ENCODE measurements around the gene HRAS.

HRAS gene

DNA sequence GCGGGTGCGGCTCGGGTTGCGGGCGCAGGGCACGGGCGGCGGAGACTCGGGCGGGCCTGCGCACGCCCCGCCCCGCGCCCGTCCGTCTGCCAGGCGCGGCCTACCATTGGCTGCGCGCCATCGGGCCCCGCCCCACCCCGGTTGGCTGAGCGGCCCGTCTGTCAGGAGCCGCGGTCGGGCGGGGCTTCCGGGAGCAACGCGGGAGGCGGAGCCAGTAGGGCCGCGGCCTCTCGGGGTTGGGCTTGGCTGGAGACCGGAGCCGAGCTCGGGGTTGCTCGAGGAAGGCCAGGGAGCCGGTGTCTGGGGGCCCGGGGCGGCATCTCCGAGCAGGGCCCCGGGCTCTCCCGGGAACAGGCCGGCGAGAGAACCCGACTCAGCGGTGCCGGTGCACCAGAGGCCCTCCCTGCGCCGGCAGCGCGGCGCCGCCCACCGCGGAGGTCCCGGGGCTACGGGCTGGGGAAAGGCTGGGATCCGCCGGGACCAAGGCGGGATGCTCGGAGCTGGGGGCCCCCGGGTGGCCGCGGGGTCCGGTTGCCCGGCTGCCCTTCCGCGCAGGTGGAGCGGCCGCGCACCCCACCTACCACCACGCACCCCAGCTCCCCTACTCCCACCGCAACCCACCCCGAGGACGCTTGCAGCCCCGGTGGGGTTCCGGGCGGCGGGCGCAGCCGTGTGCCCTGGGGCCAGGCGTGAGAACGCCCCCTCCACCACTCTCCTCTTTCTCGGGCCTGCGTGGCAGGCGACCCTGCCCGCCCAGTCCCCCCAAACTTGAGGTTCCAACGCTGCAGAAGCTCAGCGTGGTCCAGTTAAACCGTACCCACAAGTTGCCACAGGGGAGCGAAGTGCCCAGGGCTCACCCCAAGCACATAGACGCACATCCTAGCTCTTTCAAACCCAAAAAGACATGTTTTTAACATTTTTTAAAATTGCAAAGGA lies at the start of gene HRAS:
HRAS (minus strand) TSS at position 58 of the 936 bp plus-strand sequence.
- peak; percentile 65 to 88 for DNase-seq

DNA sequence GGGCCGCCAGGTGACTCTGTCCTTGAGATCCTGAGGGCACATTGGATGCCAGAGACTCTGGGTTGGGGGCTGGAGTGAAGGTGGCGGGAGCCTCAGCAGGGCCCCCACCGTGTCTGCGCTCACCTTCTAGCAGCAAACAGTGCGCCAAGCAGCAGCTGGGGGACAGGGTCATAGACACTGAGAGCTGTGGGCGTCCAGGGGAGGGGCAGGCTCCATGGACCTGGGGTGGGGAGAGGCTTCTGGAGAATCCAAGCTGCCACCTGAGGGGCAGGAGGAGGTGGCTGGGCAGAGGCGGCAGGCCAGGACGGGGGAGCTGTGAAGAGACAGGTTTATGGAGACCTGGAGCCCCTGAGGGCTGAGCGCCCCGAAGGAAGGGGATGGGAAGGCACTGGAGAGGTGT lies 48.9 kb upstream of the HRAS start:
- DNase-seq: no peak

DNA sequence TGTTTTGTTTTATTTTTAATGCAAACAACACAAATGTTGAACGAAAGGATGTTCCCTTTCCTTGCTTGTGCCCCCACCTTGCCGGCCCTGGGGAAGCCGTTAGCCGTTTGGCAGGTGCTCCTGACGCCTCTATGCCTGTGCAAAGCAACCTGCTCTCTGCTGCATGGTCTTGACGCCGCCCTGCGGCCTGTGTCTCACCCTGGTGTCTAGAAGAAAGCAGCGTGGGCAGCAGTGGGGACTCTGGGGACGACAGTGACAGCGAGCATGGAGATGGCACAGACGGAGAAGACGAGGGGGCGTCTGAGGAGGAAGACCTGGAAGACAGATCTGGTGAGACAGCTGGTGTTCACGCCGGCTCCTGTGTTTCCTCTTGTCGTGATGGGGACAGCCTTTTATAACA lies 46.4 kb upstream of the HRAS start:
- no peak for DNase-seq

DNA sequence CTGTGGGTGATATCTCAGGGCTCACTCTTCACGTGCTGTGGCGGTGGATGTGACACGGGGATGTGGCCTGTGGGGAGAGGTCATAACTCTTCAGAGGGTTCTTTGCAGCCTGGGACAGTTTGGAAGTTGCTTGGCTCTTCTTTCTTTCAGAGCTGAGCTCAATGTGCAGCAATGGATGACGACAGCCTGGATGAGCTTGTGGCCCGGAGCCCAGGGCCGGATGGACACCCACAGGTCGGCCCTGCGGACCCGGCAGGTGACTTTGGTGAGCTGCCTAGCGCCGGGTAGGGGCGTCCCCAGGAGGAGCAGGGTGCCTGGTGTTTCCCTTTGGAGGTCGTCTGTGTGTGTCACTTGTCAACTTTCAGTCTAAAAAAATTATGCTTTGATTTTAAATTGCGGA lies 46.0 kb upstream of the HRAS start:
- no peak for DNase-seq

DNA sequence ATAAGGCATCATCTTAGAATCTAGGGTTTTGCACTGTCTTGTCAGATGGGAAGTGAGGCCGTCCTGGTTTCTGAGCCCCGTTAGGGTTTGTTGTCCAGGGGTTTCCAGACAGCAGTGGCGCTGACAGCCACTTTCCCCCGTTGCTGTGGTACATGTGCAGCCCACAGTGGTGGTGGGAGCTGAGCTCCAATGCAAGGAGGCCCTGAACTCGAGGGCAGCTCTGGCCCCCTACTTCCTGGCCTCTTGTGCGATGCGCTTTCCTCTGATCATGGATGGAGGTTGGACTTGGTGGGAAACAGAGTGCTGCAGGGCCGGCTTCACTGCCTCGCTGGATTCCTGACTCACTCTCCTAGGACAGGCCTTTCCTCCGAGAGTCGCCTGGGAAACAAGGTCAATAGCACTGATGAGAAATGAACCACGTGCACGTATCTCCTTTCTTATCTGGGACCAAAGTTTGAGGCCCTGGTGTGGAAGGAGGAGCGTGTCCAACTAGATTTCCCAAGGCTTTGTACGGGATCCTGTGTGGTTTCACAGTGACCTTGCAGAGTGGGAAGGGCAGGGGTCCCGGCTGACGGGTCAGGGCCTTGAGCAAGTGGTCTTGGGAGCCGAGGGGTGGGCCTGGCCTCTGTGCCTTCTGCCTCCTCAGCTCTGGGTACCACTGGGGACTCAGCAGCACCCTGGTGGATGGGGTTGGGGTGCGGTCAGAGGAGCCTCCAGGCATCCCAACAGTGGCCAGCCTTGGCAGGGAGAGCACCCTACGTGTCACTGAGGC lies 44.6 kb upstream of the HRAS start:
- no peak for DNase-seq

DNA sequence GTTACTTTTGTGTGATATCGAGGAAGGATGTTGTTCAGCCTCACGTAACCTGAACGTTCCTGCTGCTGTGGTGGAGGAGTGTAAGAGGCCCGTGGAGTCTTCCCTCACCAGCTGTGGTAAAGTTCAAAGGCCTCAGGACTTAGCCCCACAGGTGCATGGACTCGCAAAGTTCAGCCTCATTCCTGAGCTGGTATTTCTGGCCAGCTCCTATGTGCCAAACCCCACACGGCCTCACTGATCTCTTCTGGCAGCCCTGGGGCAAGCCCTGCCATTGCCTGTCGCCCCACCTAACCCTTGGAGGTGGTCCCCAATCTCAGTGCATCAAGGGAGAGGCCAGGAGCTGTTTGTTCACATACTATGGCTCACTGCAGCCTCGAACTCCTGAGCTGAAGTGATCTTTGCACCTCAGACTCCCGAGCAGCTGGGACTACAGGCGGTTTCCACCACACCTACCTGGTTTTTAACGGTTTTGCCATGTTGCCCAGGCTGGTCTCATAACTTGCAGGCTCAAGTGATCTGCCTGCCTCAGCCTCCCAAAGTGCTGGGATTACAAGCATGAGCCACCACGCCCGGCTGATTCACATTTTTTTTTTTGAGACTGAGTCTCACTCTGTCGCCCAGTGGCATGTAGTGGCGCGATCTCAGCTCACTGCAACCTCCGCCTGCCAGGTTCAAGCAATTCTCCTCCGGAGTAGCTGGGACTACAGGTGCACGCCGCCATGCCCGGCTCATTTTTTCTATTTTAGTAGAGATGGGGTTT lies 43.1 kb upstream of the HRAS start:
- no peak for DNase-seq

DNA sequence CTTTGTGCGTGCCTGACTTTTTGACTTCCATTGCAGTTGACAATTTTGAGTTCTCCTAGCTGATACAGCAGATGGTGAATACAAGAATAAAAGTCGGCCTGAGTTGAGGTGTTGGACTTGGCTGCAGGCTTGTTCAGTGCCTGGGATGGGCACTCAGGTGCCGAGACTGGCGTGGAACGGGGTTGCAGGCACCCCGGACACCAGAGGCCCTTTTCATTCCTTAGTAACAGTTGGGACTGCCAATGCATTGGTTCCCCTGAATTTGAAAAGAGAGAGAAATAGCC lies 42.2 kb upstream of the HRAS start:
- DNase-seq: no peak

DNA sequence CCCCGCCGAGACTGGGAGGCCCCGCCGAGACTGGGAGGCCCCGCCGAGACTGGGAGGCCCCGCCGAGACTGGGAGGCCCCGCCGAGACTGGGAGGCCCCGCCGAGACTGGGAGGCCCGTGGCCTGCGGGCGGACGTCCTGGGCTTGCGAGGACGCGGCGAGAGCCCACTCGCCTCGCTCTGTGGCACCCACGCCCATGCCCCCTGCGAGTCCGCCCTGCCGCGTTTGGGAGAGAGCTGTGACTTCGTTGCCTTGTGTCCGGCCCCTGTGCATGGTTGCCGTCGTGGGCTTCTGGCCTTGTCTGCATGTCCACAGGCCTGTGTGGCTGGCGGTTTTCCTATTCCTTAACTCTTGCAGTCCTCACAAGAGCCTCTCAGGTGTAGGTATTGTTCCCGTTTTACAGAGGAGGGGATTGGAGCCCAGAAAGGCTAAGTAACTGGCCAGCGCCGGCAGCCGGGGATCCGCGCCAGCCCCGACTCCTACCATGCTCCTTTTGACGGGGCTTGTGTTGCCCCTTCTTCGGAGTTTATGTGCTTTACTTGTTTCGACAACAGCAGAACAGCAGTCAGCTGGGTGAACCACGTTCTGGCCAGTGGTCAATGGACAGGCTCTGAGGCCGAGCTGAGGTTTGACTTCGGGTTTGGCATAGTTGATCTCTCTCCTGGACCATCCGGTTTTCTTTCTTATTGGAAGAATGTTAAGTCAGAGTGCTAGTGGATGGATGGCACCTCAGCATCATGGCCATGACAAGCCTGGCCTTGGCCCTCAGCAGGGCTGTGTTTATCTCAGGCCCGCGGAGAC lies 41.6 kb upstream of the HRAS start:
- no peak for DNase-seq

DNA sequence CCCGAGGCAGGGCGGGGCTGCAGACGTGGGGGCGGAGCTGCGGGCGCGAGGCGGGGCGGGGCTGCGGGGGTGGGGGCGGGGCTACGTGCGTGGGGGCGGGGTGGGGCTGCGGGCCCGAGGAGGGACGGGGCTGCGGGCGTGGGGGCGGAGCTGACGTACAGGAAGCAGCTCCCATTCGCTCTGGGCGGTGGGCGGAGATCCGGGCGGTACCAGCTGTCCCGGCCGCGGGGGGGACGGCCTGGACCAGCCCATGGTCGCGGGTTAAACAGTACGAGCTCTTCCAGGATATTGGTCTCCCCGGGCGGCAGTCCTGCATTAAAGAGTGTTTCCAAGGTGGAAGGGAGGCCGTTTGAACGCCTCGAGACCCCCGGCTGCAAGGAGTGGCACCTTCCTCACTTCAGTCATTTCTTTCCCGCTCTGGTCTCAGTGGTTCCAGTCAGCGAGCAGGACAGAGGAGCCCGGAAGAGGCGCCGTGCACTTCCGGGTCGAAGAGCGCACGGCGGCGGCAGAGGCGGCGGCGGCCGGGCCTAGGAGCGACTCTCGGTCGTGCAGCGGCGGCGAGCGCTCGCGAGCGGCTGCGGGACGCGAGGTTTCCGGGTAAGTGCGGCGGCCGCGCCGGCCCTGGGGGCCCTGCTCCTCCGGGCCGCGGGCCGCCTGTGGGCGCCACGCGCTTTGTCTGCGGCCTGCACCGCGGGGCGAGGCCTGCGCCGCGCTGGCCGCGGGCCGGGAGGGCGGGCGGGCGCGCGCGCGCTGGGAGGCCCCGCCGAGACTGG lies 40.8 kb upstream of the HRAS start, which contains the start of gene PHRF1:
PHRF1 (plus strand) TSS at position 475 of the 773 bp plus-strand sequence. CDS start 5,043 bp downstream, outside the sequence.
- peak; percentile 87 to 88 for DNase-seq

DNA sequence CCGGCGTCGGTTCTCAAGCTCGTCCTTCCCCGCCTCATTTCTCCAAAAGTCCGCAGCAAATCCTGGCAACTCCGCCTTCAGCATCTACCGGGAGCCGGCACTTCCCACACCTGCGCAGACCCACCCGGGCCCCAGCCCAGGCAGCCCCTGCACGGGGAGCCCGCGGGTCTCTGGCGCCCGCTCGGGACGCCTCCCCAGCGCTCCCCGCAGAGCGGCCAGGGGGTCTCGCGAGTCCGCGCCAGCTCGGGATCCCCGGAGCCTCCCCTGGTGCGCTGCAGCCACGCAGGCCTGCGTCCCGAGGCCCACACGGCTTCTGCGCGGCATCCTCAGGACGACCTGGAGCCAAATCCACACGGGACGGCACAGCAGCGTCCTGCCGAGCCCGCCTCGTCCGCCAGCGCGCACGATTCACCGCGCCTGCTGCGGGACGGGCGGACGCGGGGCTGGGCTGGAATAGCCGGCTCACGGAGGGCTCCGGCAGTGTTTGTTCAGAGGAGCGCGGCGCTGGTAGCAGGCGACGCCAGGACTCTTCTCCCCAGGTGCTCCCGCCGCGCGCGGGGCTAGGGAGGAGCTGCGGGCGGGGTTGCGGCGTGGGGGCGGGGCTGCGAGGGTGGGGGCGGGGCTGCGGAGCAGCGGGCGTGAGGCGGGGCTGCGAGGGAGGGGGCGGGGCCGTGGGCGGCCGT lies 40.1 kb upstream of the HRAS start:
- DNase-seq: peak in 1 of 2 experiments; percentile 77

DNA sequence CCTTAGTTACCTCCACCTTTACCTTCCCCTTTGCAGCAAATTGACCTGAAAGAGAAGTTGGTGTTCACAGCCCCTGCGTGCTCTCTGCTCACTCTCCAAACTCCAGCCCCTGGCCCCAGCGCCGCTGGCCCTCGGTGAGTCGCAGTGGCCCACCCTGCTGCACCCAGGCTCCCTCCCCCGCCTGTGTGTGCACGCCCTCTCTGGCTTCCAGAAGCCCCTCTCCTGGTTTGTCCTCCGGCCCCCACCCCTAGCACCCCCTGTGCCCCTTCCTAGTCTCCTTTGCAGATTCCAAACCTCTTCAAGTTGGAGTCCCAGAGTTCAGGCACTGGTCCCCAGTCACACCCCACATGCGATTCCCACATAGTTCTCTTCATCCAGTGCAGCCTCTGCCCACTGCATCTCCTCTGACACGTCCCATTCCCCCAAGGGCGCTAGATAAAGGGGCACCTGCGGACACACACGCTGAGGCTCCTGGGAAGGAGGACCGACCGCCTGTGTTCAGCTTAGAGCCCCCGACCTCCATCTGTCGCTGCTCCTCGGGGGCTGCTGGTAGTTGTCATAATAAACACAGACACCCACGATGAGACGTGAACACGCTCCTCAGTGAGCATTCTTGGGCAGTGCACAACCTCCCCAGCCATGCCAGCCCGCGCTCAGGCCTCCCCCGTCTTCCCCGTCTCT lies 39.4 kb upstream of the HRAS start:
- DNase-seq: peak in 1 of 2 experiments; percentile 54

DNA sequence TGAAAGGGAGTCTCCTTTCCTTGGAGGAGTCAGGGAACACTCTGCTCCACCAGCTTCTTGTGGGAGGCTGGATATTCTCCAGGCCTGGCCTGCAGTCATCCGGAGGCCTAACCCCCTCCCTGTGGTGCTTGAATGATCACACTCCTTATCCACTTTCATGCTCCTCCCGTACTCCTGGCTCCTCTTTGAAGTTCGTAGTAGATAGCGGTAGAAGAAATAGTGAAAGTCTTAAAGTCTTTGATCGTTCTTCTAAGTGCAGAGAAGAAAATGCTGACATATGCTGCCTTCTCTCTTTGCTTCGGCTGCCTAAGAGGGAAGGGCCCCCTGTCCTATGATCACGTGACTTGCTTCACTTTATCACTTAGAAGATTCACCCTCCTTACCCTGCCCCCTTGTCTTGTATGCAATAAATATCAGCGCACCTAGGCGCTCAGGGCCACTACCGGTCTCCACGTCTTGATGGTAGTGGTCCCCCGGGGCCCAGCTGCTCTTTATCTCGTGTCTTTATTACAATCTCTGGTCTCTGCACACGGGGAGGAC lies 38.7 kb upstream of the HRAS start:
- peak in 1 of 2 experiments; percentile 39 for DNase-seq

DNA sequence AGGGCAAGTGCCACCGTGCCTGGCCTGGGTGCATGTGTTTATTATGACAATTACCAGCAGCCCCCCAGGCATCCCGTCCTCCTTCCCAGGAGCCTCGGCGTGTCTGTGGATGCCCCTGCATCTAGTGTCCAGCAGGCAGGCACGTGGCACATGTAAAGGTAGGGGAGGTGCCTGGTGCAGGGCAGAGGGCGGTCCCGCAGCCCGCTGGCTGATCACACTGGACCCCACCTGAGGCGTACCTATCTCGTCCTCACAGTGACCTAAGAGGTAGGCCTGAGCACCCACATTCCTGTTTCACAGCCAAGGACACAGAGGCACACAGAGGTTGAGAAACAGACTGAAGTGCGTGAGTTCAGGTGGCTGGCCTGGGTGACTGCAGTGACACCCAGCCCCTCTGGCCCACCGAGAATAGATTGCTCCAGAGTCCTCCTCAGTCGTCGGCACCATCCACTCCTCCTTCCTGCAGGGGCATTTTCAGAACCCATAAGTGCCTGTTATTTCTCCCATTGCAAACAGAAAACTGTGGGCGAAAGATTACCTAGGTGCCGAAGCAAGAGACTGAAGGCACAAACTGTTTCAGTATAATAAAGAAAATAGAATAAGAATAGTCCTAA lies 37.9 kb upstream of the HRAS start:
- DNase-seq: no peak

DNA sequence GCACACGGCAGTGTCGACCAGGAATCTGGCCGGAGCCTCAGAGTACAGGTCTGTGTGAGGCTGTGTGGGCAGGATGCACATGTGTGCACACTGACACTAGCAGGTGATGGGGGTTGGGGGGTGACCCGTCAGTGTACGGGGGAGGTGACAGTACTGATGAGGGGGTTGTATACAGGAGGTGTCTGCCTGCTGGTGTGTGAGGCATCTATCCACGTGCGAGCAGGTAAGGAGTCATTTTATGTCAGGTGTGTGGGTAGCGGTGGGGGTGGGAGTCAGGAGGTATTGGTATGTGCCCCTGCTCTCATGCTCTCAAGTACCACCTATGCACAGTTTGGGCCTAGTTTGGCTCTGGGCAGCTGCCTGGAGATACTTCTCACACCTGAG lies 36.4 kb upstream of the HRAS start:
- no peak for DNase-seq

DNA sequence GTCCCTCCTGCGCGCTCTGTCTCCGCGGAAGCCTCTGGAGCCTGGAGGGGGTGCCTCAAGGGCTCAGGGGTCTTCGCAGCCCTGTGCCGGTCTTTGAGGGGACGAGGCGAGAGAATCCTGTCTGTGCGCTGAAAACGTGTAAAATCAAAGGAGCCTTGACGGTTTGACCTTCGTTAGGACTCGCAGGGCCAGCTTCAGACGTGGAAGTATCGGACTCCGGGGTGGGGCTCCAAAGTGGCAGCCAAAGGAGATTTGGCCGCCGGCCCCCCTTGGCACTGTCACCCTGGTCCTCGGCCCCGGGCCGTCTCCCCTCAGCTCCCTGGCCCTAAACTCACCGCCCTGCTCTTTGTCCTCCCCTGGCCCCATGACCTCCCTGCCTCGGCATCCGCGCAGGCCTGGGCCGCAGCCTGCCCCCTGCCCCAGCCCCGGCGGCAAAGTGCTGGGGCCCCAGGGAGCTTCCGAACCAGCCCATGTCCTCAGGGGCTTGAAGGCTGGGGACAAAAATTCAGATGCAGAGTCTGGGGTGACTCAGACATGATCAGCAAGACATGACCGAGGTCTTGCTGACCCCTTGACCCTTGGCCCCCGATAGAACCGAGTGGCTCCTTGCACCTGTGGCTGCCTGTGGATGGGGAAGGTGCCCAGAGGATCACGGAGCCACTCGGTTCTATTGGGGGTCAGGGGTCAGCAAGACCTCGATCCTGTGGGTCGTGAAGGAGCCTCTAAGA lies 33.9 kb upstream of the HRAS start:
- DNase-seq: no peak

DNA sequence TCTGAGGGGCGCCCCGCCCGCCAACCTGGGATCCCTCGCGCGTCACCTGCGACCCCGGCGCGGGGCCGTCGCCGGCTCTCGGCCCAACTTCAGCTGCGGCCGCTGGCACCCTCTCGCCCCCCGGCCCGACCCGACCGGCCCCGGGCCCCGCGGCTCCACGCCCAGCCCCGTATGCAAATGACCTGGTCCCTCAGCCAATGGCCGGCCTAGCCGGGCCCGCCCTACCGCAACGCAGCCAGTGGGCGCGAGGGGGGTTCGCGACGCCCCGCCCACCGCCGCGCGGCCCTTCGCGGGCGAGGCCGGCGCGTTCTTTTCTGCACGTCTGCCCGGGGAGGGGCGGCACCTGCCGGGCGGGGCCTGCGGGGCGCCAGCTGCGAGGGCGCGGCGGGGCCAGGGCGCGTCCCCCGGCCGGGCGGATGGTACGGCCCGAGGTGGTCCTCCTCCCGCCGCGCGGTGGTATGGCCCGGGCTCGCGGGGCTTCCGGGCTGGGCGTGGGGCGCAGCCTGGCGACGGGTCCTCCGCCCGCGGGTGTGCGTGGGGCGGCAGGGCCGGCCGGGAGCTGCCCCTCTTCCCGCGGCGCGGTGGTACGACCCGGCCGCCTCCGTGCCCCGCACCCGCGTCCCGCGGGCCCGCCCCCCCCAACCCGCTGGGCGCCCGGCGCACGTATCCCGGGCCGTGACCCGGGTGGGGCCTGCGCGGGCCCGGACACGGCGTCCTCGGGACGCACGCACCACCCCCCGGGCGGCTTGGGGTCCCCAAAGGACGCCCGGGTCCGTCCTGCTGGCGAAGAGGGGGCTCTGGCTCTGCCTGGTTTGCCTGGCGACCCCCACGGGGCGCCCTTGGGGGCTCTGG lies 33.2 kb upstream of the HRAS start:
- peak; percentile 75 to 94 for DNase-seq

DNA sequence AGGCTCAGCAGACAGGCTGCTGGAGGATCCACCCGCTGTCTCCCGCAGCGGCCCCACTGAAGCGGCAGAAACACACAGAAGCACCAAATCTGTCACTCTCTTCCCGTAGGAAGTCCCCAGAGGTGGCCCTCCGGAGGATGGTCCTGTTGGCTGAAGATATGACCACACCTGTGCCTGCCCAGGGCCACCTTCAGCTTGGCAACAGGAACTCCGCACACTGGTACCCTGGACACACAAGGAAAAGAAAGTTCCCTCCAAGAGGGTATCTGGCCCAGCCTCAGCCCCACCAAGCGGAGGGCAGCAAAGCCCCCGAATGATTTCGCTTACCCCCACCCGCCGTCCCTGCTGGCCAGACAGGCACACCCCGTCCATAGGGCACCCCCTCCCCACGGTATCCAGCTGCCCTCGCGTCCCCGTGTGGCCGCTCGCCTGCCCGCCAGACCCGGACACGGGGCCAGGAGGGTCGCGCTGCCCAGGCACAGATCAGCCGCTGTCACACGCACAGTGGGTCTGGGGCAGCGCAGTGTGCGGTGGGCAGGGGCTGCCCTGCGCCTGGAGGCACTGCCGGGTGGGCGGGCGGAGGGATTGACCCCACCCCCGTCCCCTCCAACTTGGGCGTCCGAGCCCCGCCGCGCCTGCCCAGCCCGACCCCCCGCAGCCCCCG lies 32.4 kb upstream of the HRAS start:
- peak in 1 of 2 experiments; percentile 62 for DNase-seq
